H1 (cell line): ENCODE results near the gene NAV2. TPM values are rescaled to one million over a fixed set of nuclear protein-coding genes. Genes with fewer than 3 reads are reported as not detected.

Experiments
- CTCF ChIA-PET: fragments of 300-600 bp; sonication (Branson Sonifier 250); formaldehyde crosslinking; loops from one replicate; lab custom pipeline; 2021; ENCODE audit not compliant: partially characterized antibody; lab: Charles Lee
- POLR2A ChIA-PET: fragments of 300-600 bp; sonication (Branson Sonifier 250); formaldehyde crosslinking; loops from one replicate; lab custom pipeline; 2021; ENCODE audit warnings: inconsistent platforms; ENCODE audit not compliant: partially characterized antibody; lab: Charles Lee
- DNase-seq, 2 experiments: peaks; one replicate each; pipeline versions ENCODE4 v3.0.0 to v3.0.0-alpha.2; 2010 to 2022; ENCODE audit warnings: low spot score in 2 of 2, low read depth in 1 of 2, mixed read lengths in 1 of 2
- FAIRE-seq: peaks from 2 replicates; lab custom pipeline; 2011; peaks lifted over from hg19 to GRCh38; lab: Jason Lieb, UNC
- H2AFZ ChIP-seq: 2 replicates; pipeline ENCODE4 v1.8.1; 2012; ENCODE audit warnings: low read length, inconsistent platforms
- H2AK5ac ChIP-seq: 2 replicates; pipeline ENCODE4 v1.6.1; 2013; ENCODE audit warnings: low read depth, low read length
- H2BK120ac ChIP-seq: replicated peaks from 2 replicates; pipeline ENCODE3; 2013; ENCODE audit warnings: low read depth, low read length, inconsistent platforms
- H2BK12ac ChIP-seq: 2 replicates; pipeline ENCODE4 v1.6.1; 2013; ENCODE audit warnings: low read depth, low read length
- H2BK15ac ChIP-seq: 2 replicates; pipeline ENCODE4 v1.6.1; 2013; ENCODE audit warnings: low read length
- H2BK20ac ChIP-seq: 2 replicates; pipeline ENCODE4 v1.6.1; 2013; ENCODE audit warnings: low read length
- H2BK5ac ChIP-seq: 2 replicates; pipeline ENCODE4 v1.6.1; 2013; ENCODE audit warnings: low read depth, low read length
- H3K14ac ChIP-seq: 2 replicates; pipeline ENCODE4 v1.6.1; 2013; ENCODE audit warnings: inconsistent platforms; ENCODE audit not compliant: insufficient read length
- H3K18ac ChIP-seq: 2 replicates; pipeline ENCODE4 v1.6.1; 2013; ENCODE audit warnings: low read length; ENCODE audit errors: extremely low read depth
- H3K23ac ChIP-seq: 2 replicates; pipeline ENCODE4 v1.6.1; 2013; ENCODE audit warnings: inconsistent platforms; ENCODE audit not compliant: insufficient read length
- H3K23me2 ChIP-seq: 2 replicates; pipeline ENCODE4 v1.6.1; 2013; ENCODE audit warnings: low read depth, low read length
- H3K27ac ChIP-seq: 2 replicates; pipeline ENCODE4 v1.6.1; 2011; ENCODE audit warnings: low read depth, low read length, inconsistent platforms
- H3K27me3 ChIP-seq, 4 experiments: replicated peaks in 1 of 4; 1 replicate in 1 of 4; 2 replicates in 3 of 4; pipeline versions ENCODE4 v1.6.1 to v1.8.1; 2011 to 2013; ENCODE audit warnings: low read length in 3 of 4, mild to moderate bottlenecking in 3 of 4, inconsistent platforms in 2 of 4, mixed read lengths in 2 of 4, moderate library complexity in 1 of 4; ENCODE audit not compliant: control insufficient read depth in 3 of 4, insufficient read depth in 3 of 4; ENCODE audit errors: extremely low read depth in 1 of 4
- H3K36me3 ChIP-seq, 4 experiments: 2 replicates each; pipeline versions ENCODE4 v1.6.1 to v1.8.1; 2011 to 2013; ENCODE audit warnings: mild to moderate bottlenecking in 4 of 4, low read length in 3 of 4, moderate library complexity in 2 of 4, control low read depth in 1 of 4, inconsistent platforms in 1 of 4; ENCODE audit not compliant: insufficient read depth in 4 of 4, control insufficient read depth in 2 of 4
- H3K4ac ChIP-seq: replicated peaks from 2 replicates; pipeline ENCODE3; 2013; ENCODE audit warnings: low read length, low read depth, mixed read lengths, inconsistent platforms; ENCODE audit not compliant: insufficient read length
- H3K4me1 ChIP-seq, 4 experiments: replicated peaks in 1 of 4; 1 replicate in 1 of 4; 2 replicates in 3 of 4; pipeline versions ENCODE4 v1.6.1 to v1.8.1; 2011 to 2013; ENCODE audit warnings: low read length in 3 of 4, inconsistent platforms in 2 of 4, mixed read lengths in 1 of 4; ENCODE audit not compliant: insufficient read depth in 4 of 4, control insufficient read depth in 3 of 4
- H3K4me2 ChIP-seq, 2 experiments: 2 replicates each; pipeline versions ENCODE4 v1.6.1 to v1.8.1; 2011 to 2013; ENCODE audit warnings: low read depth in 2 of 2, low read length in 2 of 2, control low read depth in 1 of 2, inconsistent platforms in 1 of 2, mild to moderate bottlenecking in 1 of 2; ENCODE audit not compliant: insufficient read depth in 1 of 2
- H3K4me3 ChIP-seq, 4 experiments: fragments of 200-600, 300-600 bp in 1 of 4; sonication (generic), shearing (Covaris generic), sonication (Bioruptor Twin) in 1 of 4; 2 replicates each; pipeline versions ENCODE4 v1.5.1 to v1.8.1; 2011 to 2016; ENCODE audit warnings: low read length in 4 of 4, low read depth in 3 of 4, control low read depth in 2 of 4, inconsistent platforms in 2 of 4, mild to moderate bottlenecking in 2 of 4, mixed read lengths in 1 of 4, moderate library complexity in 1 of 4; ENCODE audit not compliant: insufficient read depth in 2 of 4; ENCODE audit errors: extremely low read depth in 1 of 4
- H3K56ac ChIP-seq: replicated peaks from 2 replicates; pipeline ENCODE3; 2013; ENCODE audit warnings: low read depth, mild to moderate bottlenecking, mixed read lengths, low read length, inconsistent platforms; ENCODE audit not compliant: insufficient read length
- H3K79me1 ChIP-seq: 2 replicates; pipeline ENCODE4 v1.6.1; 2013; ENCODE audit warnings: low read depth, low read length, control low read depth
- H3K79me2 ChIP-seq, 2 experiments: 2 replicates each; pipeline versions ENCODE4 v1.6.1 to v1.8.1; 2012 to 2013; ENCODE audit warnings: low read length in 2 of 2, mild to moderate bottlenecking in 2 of 2, inconsistent platforms in 1 of 2; ENCODE audit not compliant: insufficient read depth in 2 of 2, control insufficient read depth in 1 of 2
- H3K9ac ChIP-seq, 4 experiments: replicated peaks in 1 of 4; 1 replicate in 1 of 4; 2 replicates in 3 of 4; pipeline versions ENCODE4 v1.6.1 to v1.8.1; 2011 to 2013; ENCODE audit warnings: low read depth in 3 of 4, low read length in 3 of 4, control low read depth in 2 of 4, mild to moderate bottlenecking in 2 of 4, moderate library complexity in 2 of 4, inconsistent platforms in 1 of 4; ENCODE audit errors: extremely low read depth in 1 of 4
- H3K9me3 ChIP-seq, 2 experiments: 2 replicates each; pipeline versions ENCODE4 v1.6.1 to v1.8.1; 2012 to 2013; ENCODE audit warnings: mild to moderate bottlenecking in 2 of 2, moderate library complexity in 2 of 2, control low read depth in 1 of 2, inconsistent platforms in 1 of 2, low read depth in 1 of 2, low read length in 1 of 2, mixed read lengths in 1 of 2; ENCODE audit not compliant: insufficient read depth in 2 of 2
- H4K20me1 ChIP-seq, 2 experiments: replicated peaks in 1 of 2; 2 replicates each; pipeline versions ENCODE3 to v1.8.1; 2011 to 2013; ENCODE audit warnings: inconsistent platforms in 2 of 2, low read length in 2 of 2, mild to moderate bottlenecking in 1 of 2; ENCODE audit not compliant: insufficient read depth in 2 of 2, control insufficient read depth in 1 of 2
- H4K5ac ChIP-seq: 2 replicates; pipeline ENCODE4 v1.6.1; 2013; ENCODE audit warnings: low read length, low read depth, mixed read lengths, inconsistent platforms; ENCODE audit not compliant: insufficient read length
- H4K8ac ChIP-seq: 2 replicates; pipeline ENCODE4 v1.8.0; 2013; ENCODE audit warnings: mild to moderate bottlenecking, moderate library complexity, low read length, inconsistent platforms; ENCODE audit not compliant: insufficient read depth; ENCODE audit errors: extremely low read depth
- H4K91ac ChIP-seq: replicated peaks from 2 replicates; pipeline ENCODE3; 2013; ENCODE audit warnings: low read length, mixed read lengths, inconsistent platforms; ENCODE audit not compliant: insufficient read length
- CHD2 ChIP-seq: IDR thresholded peaks from 2 replicates; pipeline ENCODE4 v1.6.1; 2012; ENCODE audit warnings: low read length, improper control_type of control experiment
- CTBP2 ChIP-seq: IDR thresholded peaks from 2 replicates; pipeline ENCODE4 v1.7.0; 2011; ENCODE audit warnings: borderline replicate concordance, mild to moderate bottlenecking, moderate library complexity, mixed read lengths, low read length; ENCODE audit not compliant: insufficient read depth, insufficient read length
- JUN ChIP-seq: IDR thresholded peaks from 2 replicates; pipeline ENCODE4 v1.6.1; 2011; ENCODE audit warnings: low read depth, mild to moderate bottlenecking, improper control_type of control experiment, low read length
- POLR2A ChIP-seq, 2 experiments: IDR thresholded peaks; 1 replicate in 1 of 2; 2 replicates in 1 of 2; pipeline ENCODE4 v1.6.1; 2011; ENCODE audit warnings: low read depth in 2 of 2, low read length in 2 of 2, mild to moderate bottlenecking in 2 of 2; ENCODE audit errors: control extremely low read depth in 1 of 2
- RFX5 ChIP-seq: IDR thresholded peaks from 2 replicates; pipeline ENCODE4 v1.6.1; 2011; ENCODE audit warnings: low read depth, low read length, improper control_type of control experiment, borderline replicate concordance
- SUZ12 ChIP-seq: fragments of 200-600 bp; sonication (generic); IDR thresholded peaks from 2 replicates; pipeline ENCODE4 v1.6.1; 2012; ENCODE audit warnings: mild to moderate bottlenecking, inconsistent platforms, low read length, moderate library complexity, mixed read lengths
- WGBS, 2 experiments: shearing (Covaris generic) in 1 of 2; methylation state at CpG; one replicate each; pipeline versions ENCODE4 v1.1.6 to v1.1.7; 2013 to 2015; ENCODE audit warnings: low lambda C conversion rate in 2 of 2, mixed read lengths in 2 of 2, inconsistent platforms in 1 of 2, low coverage in 1 of 2, missing lambda C conversion rate in 1 of 2; ENCODE audit not compliant: insufficient replicate concordance in 2 of 2, insufficient coverage in 1 of 2, insufficient read length in 1 of 2; ENCODE audit errors: extremely low coverage in 1 of 2, missing lambda C conversion rate in 1 of 2; 5-methylcytosine and 5-hydroxymethylcytosine counted together
- polyA plus RNA-seq, 7 experiments: library from polyadenylated mRNA; depleted of rRNA in 3 of 7; stranded (reverse) in 5 of 7; unstranded in 2 of 7; fragments of >200 nt in 5 of 7; fragments of 200-250 nt in 2 of 7; gene quantifications; 1 replicate in 5 of 7; 2 replicates in 1 of 7; 4 replicates in 1 of 7; pipeline versions ENCODE4 v1.2.1 to v1.2.3, GENCODE V29; 2011 to 2013; ENCODE audit warnings: missing spikeins in 2 of 7, mixed read lengths in 2 of 7
- total RNA-seq: library from RNA; stranded (reverse); fragmentation: NEBNext Ultra II Directional; extraction: Animal tissue kit (Norgen Biotek cat#: 25700); gene quantifications from 2 replicates; pipeline ENCODE4 v1.2.1, GENCODE V29; 2021
- TF ChIP-seq, protein P1 (sequence below): IDR thresholded peaks from 2 replicates; pipeline ENCODE4 v1.6.1; 2012; ENCODE audit warnings: low read length, inconsistent platforms

The NAV2 gene
- total and polyA plus RNA-seq, 2 of the 8 experiments (the other 6 are each of a cell fraction or from before 2014, with no cell fraction given), result 35.6 to 73.6 TPM

DNA sequence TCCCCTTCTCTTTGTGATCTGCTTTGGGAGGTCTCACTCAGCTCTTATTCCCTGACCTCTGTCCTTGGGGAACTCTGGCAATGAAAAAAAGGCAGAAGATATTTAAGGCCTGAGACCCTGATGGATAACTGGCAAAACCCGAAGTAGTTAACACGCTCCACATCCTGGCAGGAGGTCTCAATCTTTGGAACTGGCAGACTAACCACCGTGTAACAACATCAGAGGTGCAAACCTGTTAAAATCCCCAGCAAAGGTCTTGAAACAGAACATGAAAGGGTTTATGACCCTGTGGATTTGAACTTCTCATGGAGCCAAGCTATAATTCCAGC is 287.3 kb downstream of the NAV2 start:
- ChIA-PET CTCF (interaction anchor here (0.9 to 2.4 kb wide), 12 partner anchors 11 to 197 kb away, joined by 3 to 20 read pairs (median 4); no protein-coding TSS in a partner anchor), POLR2A (interaction anchor here (0.9 to 2.1 kb wide), 6 partner anchors 9 to 50 kb away, joined by 3 to 14 read pairs (median 4); no protein-coding TSS in a partner anchor)
- Histone ChIP-seq H2BK5ac (no peak overlapping the region), H2BK15ac (no peak overlapping the region), H3K4me3 (peak overlapping the region in 1 of 4 experiments; percentile 35; a peak in 1 of 8 replicates), H4K5ac (no peak overlapping the region), H4K91ac (peak overlapping the region; percentile 34), H3K9ac (no peak overlapping the region), H3K79me2 (no peaks in the 10 kb centered on the region), H3K9me3 (no peaks in the 10 kb centered on the region), H3K14ac (no peak overlapping the region), H3K27me3 (peaks cover 0 to 18% (median 15%) of the 10 kb centered on the region in 4 experiments; a peak in 6 of 7 replicates), H3K23me2 (no peaks in the 10 kb centered on the region), H2AK5ac (no peak overlapping the region), H2BK20ac (no peak overlapping the region), H2BK12ac (0 out of 2 replicates have a peak overlapping the region, but pooled peaks have one; percentile 51), H3K18ac (peak overlapping the region; percentile 28; the same call in 1 of the 2 replicates), H3K23ac (no peak overlapping the region), H3K4ac (no peak overlapping the region), H4K8ac (no peak overlapping the region), H3K56ac (no peak overlapping the region), H3K4me2 (peak overlapping the region; percentile 56 to 70), H3K79me1 (peaks cover 3% of the 10 kb centered on the region; the same call in 1 of the 2 replicates), H4K20me1 (peaks cover 6 to 28% of the 10 kb centered on the region in 2 experiments), H3K27ac (no peak overlapping the region), H3K4me1 (peaks cover 14 to 30% (median 20%) of the 10 kb centered on the region in 4 experiments), H3K36me3 (peaks cover 0 to 3% (median under 1%) of the 10 kb centered on the region in 4 experiments; a peak in 2 of 8 replicates), H2AFZ (no peak overlapping the region), H2BK120ac (no peak overlapping the region)
- no peak for DNase-seq
- TF ChIP-seq SUZ12 (no peak), JUN (no peak), RFX5 (no peak), POLR2A (IDR thresholded peaks at IDR 0.05; ENCODE audit: control extremely low read depth in 1 of 2, low read depth in 2 of 2, low read length in 2 of 2) (no peak), CTBP2 (no peak), CHD2 (no peak)
- TF ChIP-seq, protein P1, sequence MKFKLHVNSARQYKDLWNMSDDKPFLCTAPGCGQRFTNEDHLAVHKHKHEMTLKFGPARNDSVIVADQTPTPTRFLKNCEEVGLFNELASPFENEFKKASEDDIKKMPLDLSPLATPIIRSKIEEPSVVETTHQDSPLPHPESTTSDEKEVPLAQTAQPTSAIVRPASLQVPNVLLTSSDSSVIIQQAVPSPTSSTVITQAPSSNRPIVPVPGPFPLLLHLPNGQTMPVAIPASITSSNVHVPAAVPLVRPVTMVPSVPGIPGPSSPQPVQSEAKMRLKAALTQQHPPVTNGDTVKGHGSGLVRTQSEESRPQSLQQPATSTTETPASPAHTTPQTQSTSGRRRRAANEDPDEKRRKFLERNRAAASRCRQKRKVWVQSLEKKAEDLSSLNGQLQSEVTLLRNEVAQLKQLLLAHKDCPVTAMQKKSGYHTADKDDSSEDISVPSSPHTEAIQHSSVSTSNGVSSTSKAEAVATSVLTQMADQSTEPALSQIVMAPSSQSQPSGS, result 0 out of 2 replicates have a peak, but pooled peaks have one; percentile 16
- FAIRE-seq, result peak; percentile 68
- WGBS, 2 experiments, result 33% methylated on average over 3 of the region's 3 CpGs; no CpG with 5 or more reads in 1 of the 2 experiments
